Activated T-cell treated with anti-CD3 and anti-CD28 coated beads for 1 hour (primary cell): ENCODE results near the gene RAVER2.
"Not testable (repeated sequence)": the region's sequence is repeated elsewhere in the genome, so short reads cannot be mapped to it uniquely, and the experiment has no call there.

Source experiments
- DNase-seq: peaks from one replicate; pipeline ENCODE4 v3.0.0-alpha.2; 2020; ENCODE audit warnings: low read depth

Gene RAVER2

DNA sequence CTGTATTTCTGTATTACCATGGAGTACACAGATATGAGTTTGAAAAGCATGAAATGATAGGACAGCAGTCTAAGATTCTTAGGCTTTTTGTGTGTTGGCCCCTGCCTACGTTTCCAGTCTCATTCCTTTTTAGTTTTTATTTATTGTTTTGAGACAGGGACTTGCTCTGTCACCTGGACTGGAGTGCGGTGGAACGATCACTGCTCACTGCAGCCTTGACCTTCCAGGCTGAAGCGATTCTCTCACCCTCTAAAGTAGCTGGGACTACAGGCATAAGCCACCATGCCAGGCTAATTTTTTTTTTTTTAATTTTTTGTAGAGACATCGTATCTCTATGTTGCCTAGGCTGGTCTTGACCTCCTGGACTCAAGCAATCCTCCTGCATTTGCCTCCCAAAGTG lies 3.8 kb downstream of the RAVER2 start:
- no peak for DNase-seq

DNA sequence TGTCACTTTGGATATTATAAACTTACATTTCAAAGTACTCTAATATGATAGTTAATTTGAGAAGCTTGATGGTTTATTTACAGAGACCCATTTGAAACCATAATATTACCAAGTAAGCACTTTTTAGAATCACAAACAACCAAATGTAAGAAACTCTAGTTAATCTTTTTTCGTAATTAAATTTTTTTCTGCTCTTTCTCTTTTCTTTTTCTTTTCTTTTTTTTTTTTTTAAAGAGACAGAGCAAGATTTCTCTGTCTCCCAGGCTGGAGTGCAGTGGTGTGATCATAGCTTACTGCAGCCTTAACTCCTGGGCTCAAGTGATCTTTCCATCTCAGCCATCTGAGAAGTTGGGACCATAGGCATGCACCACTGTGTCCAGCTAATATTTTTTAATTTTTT lies 5.2 kb downstream of the RAVER2 start:
- no peak for DNase-seq

DNA sequence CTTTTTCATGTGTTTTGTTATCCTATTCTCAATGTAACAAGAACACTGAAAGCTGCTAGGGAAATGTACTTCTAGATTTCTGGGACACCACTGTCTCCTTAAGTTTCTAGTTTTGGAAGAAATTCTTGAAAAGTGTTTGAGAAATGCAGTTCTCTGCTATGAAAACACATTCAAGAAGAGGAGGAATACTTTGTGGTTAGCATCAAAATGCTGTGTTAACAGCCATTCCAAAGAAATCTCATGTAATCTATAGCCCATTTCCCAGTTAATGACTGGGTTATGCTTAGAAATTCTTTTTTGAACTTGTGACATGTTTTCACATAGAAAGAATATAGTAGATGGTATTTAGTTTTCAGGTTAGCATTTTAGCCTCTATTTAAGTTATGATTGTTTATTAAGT lies 6.0 kb downstream of the RAVER2 start:
- DNase-seq, result no peak

DNA sequence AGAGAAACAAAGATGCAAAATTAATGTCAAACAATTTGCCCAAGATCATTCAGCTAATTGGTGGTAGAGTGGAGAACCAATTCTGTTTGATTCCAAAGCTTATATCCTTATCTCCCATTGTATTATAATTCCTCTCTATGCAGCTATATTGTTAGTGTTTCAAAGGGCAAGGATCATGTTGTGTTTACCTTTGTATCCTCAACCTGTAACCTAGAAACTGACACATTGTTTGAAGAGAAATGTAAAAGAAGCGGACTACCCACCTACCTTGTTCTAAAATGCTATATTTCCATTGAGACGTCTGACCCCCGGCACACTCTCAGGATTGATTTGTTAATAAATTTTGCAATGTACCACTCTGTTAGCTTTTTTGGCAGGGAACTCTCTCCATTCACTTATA lies 9.3 kb downstream of the RAVER2 start:
- no peak for DNase-seq

DNA sequence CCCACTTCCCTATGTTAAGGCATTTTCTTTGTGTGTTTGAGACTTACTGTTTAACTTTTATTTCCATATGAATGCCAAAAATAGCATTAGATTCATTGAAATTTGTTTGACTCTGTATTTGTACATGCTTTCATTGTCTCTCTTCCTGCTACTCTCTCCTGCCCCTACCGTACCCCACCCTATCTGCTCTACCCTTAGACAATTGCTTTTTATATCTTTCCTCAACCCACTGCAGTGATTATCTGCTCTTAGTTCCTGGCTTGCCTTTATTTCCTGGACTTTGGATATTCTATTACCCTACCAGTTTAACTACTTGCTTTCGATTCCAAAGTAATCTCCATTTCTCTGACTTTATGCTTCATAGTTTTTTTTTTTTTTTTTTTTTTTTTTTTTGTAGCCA lies 10.5 kb downstream of the RAVER2 start:
- no peak for DNase-seq

DNA sequence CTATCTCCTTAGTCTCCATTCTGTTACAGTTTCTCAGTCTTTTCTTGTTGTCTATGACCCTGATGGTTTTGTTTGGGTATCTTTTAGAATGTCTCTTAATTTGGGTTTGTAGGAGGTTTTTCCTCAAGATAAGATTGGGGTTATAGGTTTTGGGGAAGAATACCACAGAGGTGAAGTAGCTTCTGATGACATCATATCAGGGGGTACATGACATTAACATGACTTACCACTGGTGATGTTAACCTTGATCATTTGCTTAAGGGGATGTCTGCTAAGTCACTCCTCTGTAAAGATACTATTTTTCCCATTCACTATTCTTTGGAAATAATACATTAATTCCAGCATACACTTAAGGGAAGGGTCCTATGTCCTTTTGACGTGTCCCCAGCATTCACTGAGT lies 11.9 kb downstream of the RAVER2 start:
- no peak for DNase-seq

DNA sequence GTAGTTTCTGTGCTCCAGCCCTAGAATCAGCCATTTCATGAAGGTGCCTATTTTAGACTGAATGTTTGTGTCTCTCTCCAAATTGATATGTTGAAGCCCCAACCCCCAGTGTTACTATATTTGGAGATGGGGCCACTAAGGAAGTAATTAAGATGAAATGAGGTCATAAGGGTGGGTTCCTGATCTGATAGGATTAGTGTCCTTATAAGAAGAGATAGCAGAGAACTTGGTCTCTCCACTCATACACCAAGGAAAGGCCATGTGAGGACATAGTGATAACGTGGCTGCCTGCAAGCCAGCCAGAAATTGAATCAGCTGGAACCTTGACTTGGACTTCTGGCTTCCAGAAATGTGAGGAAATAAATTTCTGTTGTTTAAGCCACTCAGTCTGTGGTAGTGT lies 12.3 kb downstream of the RAVER2 start:
- DNase-seq, result no peak

DNA sequence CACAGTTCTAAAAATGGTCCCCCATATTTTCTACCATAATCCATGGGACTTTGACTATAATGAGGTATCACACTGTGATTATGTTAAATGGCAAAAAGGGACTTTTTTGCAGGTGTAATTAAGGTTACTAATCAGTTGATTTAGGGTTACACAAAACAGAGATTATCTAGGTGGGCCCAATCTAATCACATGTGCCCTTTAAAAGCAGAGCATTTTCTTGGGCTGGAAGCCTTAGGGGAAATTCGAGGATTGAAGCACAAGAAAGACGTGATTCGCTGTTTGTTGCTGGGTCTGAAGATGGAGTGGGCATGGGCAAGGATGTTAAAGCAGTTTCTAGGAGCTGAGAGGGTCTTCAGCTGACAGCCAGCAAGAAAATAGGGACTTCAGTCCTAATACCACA lies 13.4 kb downstream of the RAVER2 start:
- DNase-seq, result no peak

DNA sequence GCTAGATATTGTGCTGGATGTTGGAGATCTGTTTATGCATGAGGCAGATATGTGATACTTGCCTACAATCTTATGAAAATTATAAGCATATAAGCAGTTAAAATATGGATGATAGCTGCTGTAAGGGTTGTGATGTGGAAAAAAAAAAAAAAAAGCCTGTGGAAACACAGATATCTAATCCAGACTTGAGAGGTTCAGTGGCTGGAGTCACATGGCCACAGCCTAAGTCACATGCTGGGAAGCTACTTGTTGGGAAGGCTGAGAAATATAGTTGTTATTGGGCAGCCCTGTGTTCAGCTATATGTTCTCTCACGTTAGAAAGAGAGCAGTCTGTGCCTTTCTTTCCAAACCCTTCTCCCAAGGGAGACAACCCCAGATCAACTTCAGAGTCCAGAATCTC lies 15.1 kb downstream of the RAVER2 start:
- no peak for DNase-seq

DNA sequence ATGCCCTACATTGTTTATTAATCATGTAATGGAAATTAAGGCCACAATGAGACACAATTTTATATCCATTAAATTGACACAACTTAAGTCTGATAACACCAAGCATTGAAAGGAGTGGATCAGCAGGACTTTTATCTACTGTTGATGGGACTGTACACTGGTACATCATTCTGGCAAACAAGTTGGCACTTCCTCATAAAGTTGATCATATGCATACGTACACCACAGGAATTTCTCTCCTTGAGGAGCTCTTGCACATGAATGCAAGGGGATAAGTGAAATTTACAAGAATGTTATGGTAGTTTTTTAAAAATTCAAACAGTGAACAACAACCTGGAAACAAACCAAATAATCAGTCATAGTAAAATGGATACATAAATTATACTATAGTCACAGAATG lies 20.1 kb downstream of the RAVER2 start:
- no peak for DNase-seq

DNA sequence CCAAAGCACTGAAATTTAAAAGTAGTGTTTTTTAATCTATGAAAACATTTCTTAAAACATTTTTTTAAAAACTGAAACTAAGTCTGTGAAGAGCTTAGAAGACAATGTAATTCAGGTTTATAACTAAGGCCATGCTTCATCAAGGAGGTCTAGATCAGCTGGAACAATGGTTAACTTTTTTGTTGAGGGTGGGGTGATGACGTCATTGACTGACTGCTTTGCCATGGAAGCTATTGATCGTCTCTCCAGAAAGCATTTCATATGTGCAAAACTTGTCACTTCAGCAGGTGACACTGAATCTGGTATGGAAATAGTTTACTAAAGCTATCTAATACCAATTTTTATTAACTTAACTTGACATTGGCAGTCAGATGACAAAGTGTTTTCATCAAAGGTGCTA lies 21.0 kb downstream of the RAVER2 start:
- no peak for DNase-seq

DNA sequence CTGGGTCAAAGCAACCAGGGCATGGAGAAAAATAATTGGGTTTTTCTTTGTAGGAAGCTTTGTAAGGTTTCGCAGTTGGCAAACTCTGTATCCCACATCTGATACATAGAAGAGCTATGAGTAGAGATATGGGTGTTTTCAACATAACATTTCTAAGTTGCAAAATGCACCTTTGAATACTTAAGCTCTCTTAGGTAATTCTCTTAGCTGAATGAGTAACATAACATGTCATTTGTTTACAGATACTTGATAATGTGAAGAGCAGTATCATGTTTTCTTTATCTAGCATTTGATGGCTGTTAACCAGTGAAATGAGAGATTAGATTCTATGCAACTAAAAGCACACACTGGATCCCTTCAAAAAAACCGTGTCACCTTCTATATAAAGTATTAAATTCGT lies 21.6 kb downstream of the RAVER2 start:
- no peak for DNase-seq

DNA sequence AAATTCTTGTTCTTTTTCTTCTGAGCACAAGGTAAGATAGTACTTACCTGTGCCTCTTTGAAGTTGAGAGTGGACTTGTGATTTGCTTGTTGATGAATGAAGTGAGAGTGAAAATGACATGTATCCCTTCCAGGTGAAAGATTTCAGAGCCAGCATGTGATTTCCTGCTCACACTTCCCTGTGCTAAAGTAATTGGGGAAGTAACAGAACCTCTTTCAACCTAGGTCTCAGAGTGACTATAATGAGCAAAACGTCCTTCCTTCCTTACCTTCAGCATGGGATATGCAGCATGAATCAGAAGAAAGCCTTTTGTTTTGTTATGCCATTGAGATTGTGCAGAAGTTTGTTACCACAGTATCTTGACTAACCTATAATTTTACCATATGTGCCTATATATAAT lies 24.6 kb downstream of the RAVER2 start:
- no peak for DNase-seq

DNA sequence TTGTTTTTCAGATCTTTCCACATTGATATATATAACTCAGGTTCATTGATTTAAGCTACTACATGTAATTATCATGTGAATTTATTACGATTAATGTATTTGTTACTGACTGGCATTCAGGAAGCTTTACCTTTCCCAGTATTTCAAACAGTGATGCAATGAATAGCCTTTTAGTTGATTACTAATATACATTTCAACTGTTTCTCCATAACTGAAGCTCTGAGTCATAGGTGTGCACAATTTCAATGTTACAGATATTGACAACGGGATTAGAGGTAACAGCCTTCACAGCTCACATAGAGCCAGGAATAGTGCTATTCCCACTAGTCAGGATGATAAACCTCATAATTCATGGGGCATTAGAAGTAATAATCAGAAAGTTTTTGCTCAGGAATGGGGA lies 25.1 kb downstream of the RAVER2 start:
- DNase-seq, result no peak

DNA sequence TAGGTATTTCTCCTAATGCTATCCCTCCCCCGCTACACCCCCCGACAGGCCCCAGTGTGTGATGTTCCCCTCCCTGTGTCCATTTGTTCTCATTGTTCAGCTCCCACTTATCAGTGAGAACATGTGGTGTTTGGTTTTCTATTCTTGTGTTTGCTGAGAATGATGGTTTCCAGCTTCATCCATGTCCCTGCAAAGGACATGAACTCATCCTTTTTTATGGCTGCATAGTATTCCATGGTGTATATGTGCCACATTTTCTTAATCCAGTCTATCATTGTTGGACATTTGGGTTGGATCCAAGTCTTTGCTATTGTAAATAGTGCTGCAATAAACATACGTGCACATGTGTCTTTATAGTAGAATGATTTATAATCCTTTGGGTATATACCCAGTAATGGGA lies 28.4 kb downstream of the RAVER2 start:
- DNase-seq, result not testable (repeated sequence)

DNA sequence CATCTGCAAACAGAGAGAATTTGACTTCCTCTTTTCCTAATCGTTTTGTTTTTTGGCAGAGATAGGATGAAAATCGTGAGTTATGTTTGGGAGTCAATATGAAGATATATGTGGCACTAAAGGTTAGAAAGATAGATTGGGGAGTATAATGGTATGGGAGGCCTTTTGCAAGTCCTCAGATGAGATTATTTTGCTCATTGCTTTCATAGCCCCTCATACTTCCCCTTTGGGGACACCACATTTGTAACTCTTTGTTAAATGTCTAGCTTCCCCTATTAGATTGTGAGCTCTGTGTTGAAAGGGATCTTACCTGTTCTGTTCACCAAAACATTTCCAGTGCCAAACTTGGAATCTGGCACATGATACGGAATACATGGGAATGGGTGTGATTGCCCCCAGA lies 30.2 kb downstream of the RAVER2 start:
- no peak for DNase-seq

DNA sequence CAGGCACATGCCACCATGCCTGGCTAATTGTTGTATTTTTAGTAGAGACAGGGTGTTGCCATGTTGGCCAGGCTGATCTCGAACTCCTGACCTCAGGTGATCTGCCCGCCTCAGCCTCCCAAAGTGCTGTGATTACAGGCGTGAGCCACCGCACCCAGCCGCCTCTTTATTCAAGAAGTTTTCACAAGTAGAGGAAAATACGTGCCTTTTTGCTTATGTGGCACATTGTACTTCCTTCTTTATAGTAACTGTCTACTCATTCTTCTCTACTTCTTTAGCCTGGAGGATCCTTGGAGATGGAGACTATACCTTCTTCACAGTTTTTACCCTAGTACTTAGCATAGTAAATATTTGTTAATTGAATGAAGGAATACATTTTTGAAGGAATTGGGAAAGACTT lies 37.2 kb downstream of the RAVER2 start:
- DNase-seq, result not testable (repeated sequence)

DNA sequence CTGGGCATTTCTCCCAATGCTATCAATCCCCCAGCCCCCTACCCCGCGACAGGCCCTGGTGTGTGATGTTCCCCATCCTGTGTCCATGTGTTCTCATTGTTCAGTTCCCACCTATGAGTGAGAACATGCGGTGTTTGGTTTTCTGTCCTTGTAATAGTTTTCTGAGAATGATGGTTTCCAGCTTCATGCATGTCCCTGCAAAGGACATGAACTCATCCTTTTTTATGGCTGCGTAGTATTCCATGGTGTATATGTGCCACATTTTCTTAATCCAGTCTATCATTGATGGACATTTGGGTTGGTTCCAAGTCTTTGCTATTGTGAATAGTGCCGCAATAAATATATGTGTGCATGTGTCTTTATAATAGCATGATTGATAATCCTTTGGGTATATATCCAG lies 38.0 kb downstream of the RAVER2 start:
- not testable (repeated sequence) for DNase-seq

DNA sequence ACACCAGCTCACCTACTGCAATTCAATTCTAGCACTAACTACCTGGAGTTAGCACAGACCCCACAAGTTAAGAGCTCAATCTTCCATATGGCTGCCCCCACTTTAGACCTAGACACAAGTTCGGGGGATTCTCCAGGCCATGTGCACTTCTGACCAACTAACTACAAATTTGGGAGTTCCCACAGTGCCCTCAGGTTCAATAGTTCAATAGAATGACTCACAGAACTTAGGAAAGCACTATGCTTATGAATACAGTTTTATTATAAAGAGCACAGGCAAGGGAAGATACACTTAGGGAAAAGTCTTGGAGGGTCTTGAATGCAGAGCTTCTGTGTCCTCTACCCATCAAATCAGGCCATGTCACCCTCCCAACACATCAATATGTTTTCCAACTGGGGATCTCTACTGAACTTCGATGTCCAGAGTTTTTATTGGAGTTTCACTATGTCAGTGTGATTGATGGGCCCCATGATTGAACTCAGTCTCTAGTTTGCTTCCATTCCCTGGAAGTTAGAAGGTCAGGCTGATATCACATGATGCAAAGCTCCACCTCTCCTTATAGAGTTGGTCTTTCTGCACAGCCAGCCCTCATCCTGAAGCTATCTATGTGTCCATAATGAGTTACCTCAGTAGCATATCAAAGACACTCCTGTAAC lies 46.1 kb downstream of the RAVER2 start:
- DNase-seq, result no peak

DNA sequence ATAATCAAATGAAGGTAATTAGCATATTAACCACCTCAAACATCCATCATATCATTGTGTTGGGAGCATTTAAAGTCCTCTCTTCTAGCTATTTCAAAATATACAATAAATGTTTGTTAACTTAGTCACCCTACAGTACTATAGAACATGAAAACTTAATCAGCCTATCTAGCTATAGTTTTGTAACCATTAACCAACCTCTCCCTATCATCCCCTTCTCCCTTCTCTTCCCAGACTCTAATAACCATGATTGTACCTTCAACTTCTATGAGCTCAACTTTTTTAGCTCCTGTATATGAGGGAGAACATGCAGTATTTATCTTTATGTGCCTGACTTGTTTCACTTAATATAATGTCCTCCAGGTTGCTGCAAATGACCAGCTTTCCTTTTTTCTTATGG lies 54.0 kb downstream of the RAVER2 start:
- DNase-seq, result no peak

DNA sequence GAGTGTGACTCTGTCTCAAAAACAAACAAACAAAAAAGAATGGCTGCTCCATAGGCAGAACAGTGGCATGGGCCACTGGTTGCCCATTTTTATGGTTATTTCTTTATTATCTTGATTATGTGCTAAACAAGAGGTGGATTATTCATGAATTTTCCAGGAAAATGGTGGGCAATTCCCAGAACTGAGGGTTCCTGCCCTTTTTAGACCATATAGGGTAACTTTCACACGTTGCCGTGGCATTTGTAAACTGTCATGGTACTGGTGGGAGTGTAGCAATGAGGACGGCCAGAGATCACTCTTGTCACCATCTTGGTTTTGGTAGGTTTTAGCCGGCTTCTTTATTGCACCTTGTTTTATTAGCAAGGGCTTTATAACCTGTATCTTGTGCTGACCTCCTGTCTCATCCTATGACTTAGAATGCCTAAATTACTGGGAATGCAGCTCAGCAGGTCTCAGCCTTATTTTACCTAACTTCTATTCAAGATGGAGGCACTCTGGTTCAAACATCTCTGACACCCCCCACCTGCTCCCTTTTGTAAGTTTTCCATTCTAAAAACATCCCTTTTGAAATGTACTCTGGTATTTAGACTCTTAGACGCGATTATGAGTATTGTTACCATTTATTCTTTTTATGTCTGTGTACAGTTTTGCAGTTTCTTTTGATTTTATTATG lies 57.1 kb downstream of the RAVER2 start:
- DNase-seq, result no peak

DNA sequence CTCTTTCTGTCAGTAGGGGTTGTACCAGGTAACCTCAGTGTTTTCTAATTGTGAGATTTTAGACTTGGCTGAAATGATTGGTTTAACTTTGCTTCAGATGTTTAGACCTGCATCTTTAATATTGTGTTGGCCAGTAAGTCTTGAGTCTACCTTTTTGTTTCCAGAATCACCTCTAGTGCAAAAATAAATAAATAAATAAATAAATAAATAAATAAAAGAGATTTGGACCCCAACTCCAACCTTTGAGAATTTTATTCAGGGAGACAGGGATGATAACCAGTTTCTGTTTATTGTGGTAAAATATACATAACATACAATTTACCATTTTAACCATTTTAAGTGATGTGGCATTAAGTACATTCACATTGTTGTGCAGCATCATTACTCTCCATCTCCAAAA lies 64.4 kb downstream of the RAVER2 start:
- no peak for DNase-seq

DNA sequence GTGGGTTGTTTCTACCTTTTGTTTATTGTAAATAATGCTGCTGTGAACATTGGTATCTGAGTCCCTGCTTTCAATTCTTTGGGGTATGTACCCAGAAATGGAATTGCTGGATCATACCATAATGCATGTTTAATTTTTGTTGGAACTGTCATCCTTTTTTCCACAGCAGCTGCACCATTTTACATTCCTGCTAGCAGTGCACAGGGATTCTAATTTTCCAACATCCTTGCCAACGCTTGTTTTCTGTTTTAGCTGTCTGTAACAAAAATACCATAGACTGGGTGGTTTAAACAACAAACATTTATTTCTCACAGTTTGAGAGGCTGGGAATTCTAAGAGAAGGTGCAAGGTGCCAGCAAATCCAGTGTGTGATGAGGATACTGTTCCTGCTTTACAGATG lies 65.1 kb downstream of the RAVER2 start:
- DNase-seq, result no peak

DNA sequence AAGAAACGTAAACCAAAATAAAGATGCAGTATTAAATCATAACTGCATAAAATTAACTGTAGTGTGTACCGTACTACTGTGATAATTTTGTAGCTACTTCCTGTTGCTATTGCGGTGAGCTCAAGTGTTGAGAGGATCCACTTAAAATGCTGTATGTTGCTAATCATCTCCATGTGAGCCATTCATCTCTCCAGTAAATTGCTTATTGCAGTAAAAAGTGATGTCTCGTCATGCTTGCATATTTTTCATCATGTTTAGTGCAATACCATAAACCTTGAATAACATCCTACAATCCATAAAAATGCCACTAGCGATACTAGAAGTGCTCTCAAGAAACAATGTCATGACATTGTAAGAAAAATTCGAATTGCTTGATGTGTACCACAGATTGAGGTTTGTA lies 66.3 kb downstream of the RAVER2 start:
- no peak for DNase-seq
